Aorta (tissue), 5 donors: ENCODE data around the gene CCDC181. TPM values are rescaled to one million over a fixed set of nuclear protein-coding genes. Genes with fewer than 3 reads are reported as not detected.

Source experiments
- ATAC-seq: fragments of 200-7000 bp; cut with Tn5 transposase; one replicate; pipeline ENCODE4 v1.9.1; 2022; ENCODE audit warnings: moderate library complexity; ENCODE audit not compliant: low FRiP score
- DNase-seq, 2 donors: peaks; one replicate each; pipeline ENCODE4 v3.0.0-alpha.2; 2020
- H3K27ac ChIP-seq, 2 donors: one replicate each; pipeline ENCODE4 v1.5.1; 2013; ENCODE audit warnings: low read length in 2 of 2, mild to moderate bottlenecking in 2 of 2, moderate library complexity in 2 of 2, control low read depth in 1 of 2, inconsistent platforms in 1 of 2, low read depth in 1 of 2
- H3K27me3 ChIP-seq, 2 donors: one replicate each; pipeline ENCODE4 v1.6.1; 2013; ENCODE audit warnings: control low read depth in 1 of 2, low read length in 1 of 2, mild to moderate bottlenecking in 1 of 2, moderate library complexity in 1 of 2; ENCODE audit not compliant: insufficient read depth in 2 of 2, control insufficient read depth in 1 of 2
- H3K36me3 ChIP-seq, 2 donors: one replicate each; pipeline ENCODE4 v1.6.1; 2013; ENCODE audit warnings: control low read depth in 1 of 2, low read length in 1 of 2, mild to moderate bottlenecking in 1 of 2; ENCODE audit not compliant: insufficient read depth in 2 of 2, control insufficient read depth in 1 of 2
- H3K4me1 ChIP-seq, 2 donors: one replicate each; pipeline ENCODE4 v1.6.1; 2013; ENCODE audit warnings: low read length in 2 of 2, control low read depth in 1 of 2, mild to moderate bottlenecking in 1 of 2, moderate library complexity in 1 of 2; ENCODE audit not compliant: insufficient read depth in 2 of 2, control insufficient read depth in 1 of 2
- H3K4me3 ChIP-seq, 2 donors: one replicate each; pipeline ENCODE4 v1.5.1; 2013; ENCODE audit warnings: low read length in 2 of 2, control low read depth in 1 of 2, mild to moderate bottlenecking in 1 of 2
- H3K9me3 ChIP-seq: one replicate; pipeline ENCODE4 v1.6.1; 2013; ENCODE audit warnings: mild to moderate bottlenecking, low read length; ENCODE audit not compliant: control insufficient read depth
- WGBS, 2 donors: extraction: QIAGEN DNeasy Blood & Tissue Kit; methylation state at CpG; one replicate each; pipeline ENCODE4 v1.1.7; 2013; 5-methylcytosine and 5-hydroxymethylcytosine counted together
- intact Hi-C, 2 donors: fragments of 100-400 bp; cut with DNase I; formaldehyde crosslinking; loops; one replicate each; pipeline versions ENCODE4 v1.14.2 to v1.15.0; 2022
- polyA plus RNA-seq, 2 donors: library from polyadenylated mRNA; stranded (reverse); fragments of 200-250 nt; gene quantifications; one replicate each; pipeline ENCODE4 v1.2.3, GENCODE V29; 2013
- total RNA-seq, 2 donors: library from RNA; stranded (reverse); fragmentation: NEBNext Ultra II Directional; extraction: Animal tissue kit (Norgen Biotek cat#: 25700); gene quantifications; one replicate each; pipeline ENCODE4 v1.2.1, GENCODE V29; 2021
- donor health status: healthy with polysubstance abuse.
- donor health status: Bipolar disorder and iron deficiency.
- donor health status: DM: no; HTN: no; CAD: no.
- donor health status: DM: no; HTN: no; CAD: no.
- donor health status: DM: yes; HTN: yes; CAD: no.

Gene CCDC181
- total and polyA plus RNA-seq, 4 donors = 0.48 to 3.9 (median 1.3) TPM

GRCh38 chr1:169381162-169381561 lies 46.1 kb downstream of the CCDC181 start:
- peaks cover 4% of the 10 kb centered on the region in 2 donors for H3K36me3 ChIP-seq
- H3K4me1 ChIP-seq = no peaks in the 10 kb centered on the region
- no peak for ATAC-seq
- H3K27me3 ChIP-seq = no peaks in the 10 kb centered on the region
- H3K9me3 ChIP-seq = no peaks in the 10 kb centered on the region
- no peak for DNase-seq
- no peak overlapping the region for H3K27ac ChIP-seq
- no peak overlapping the region for H3K4me3 ChIP-seq
- intact Hi-C loops = no loop called here

- Histone ChIP-seq H3K27me3 (no peaks in the 10 kb centered on the region), H3K4me3 (no peak overlapping the region), H3K9me3 (no peaks in the 10 kb centered on the region), H3K4me1 (peaks cover 0 to 14% of the 10 kb centered on the region in 2 donors), H3K27ac (no peak overlapping the region), H3K36me3 (peaks cover 0 to under 1% of the 10 kb centered on the region in 2 donors)
- WGBS, 2 donors = 76 to 78% methylated on average over 1 of the region's 1 CpG
- no peak for ATAC-seq
- intact Hi-C loops = no loop called here
- no peak for DNase-seq
These were observed 55.9 kb downstream of the CCDC181 start for GRCh38 chr1:169371404-169371803.

- Histone ChIP-seq H3K4me3 (peak overlapping the region; percentile 52 to 99), H3K9me3 (no peaks in the 10 kb centered on the region), H3K4me1 (peaks cover 0 to 14% of the 10 kb centered on the region in 2 donors), H3K27me3 (no peaks in the 10 kb centered on the region), H3K36me3 (no peaks in the 10 kb centered on the region), H3K27ac (peak overlapping the region in 1 of 2 donors; percentile 71)
- WGBS, 2 donors = 0 to 1% methylated on average over 16 of the region's 16 CpGs
- peak in 1 of 2 donors; percentile 63 for DNase-seq
- intact Hi-C loops = loop anchor here in 1 of 2 donors (5.0 kb wide), 1 partner anchor 119 kb away; the partner anchor contains the start of gene SLC19A2
- peak; percentile 23 for ATAC-seq
These were observed 58.9 kb downstream of the CCDC181 start for GRCh38 chr1:169368406-169368769.

- DNase-seq (peak; percentile 98 to 99), ATAC-seq (peak; percentile 99)
- WGBS, 2 donors = 0% methylated on average over 37 of the region's 37 CpGs
- intact Hi-C loops = loop anchor here in 1 of 2 donors (5.0 kb wide), 1 partner anchor 119 kb away; the partner anchor contains the start of gene SLC19A2
- H3K27ac ChIP-seq = peak within 1 kb of the TSS; percentile 7 to 79
- H3K9me3 ChIP-seq = no peaks in the 10 kb centered on the region
- H3K36me3 ChIP-seq = no peaks in the 10 kb centered on the region
- H3K4me1 ChIP-seq = peaks cover 0 to 14% of the 10 kb centered on the region in 2 donors
- no peaks in the 10 kb centered on the region for H3K27me3 ChIP-seq
- peak within 1 kb of the TSS; percentile 68 to 99 for H3K4me3 ChIP-seq
These were observed 59.4 kb downstream of the CCDC181 start, which contains the start of the genes BLZF1 and NME7 for GRCh38 chr1:169367686-169368405. Gene BLZF1, plus strand, starts transcription at chr1:169368195. Its CDS starts 1,328 bp downstream, at chr1:169369523. Gene NME7, minus strand, starts transcription at chr1:169367797. Its CDS starts 87 bp downstream, at chr1:169367710.

- no peaks in the 10 kb centered on the region for H3K9me3 ChIP-seq
- H3K4me3 ChIP-seq = peak overlapping the region; percentile 29 to 68
- DNase-seq = no peak
- intact Hi-C loops = loop anchor here in 1 of 2 donors (5.0 kb wide), 1 partner anchor 120 kb away; the partner anchor contains the start of gene SLC19A2
- H3K27me3 ChIP-seq = no peaks in the 10 kb centered on the region
- H3K4me1 ChIP-seq = peaks cover 0 to 14% of the 10 kb centered on the region in 2 donors
- H3K36me3 ChIP-seq = no peaks in the 10 kb centered on the region
- H3K27ac ChIP-seq = peak overlapping the region; percentile 7 to 79
- no peak for ATAC-seq
- WGBS, 2 donors = 9% methylated on average over 15 of the region's 15 CpGs
These were observed 60.1 kb downstream of the CCDC181 start for GRCh38 chr1:169367096-169367685.

- DNase-seq = no peak
- intact Hi-C loops = loop anchor here in 1 of 2 donors (5.0 kb wide), 1 partner anchor 122 kb away; the partner anchor contains the start of gene SLC19A2
- Histone ChIP-seq H3K36me3 (no peaks in the 10 kb centered on the region), H3K27me3 (no peaks in the 10 kb centered on the region), H3K9me3 (no peaks in the 10 kb centered on the region), H3K4me1 (peaks cover 0 to 8% of the 10 kb centered on the region in 2 donors), H3K4me3 (no peak overlapping the region), H3K27ac (no peak overlapping the region)
- 96 to 98% methylated on average over 2 of the region's 2 CpGs for WGBS, 2 donors
- ATAC-seq = no peak
These were observed 62.3 kb downstream of the CCDC181 start for GRCh38 chr1:169364948-169365347.

GRCh38 chr1:169363046-169363730 lies 64.1 kb downstream of the CCDC181 start:
- no peak for ATAC-seq
- Histone ChIP-seq H3K9me3 (no peaks in the 10 kb centered on the region), H3K4me1 (peaks cover 0 to 7% of the 10 kb centered on the region in 2 donors), H3K4me3 (no peak overlapping the region), H3K27ac (no peak overlapping the region), H3K36me3 (no peaks in the 10 kb centered on the region), H3K27me3 (no peaks in the 10 kb centered on the region)
- no peak for DNase-seq
- intact Hi-C loops = no loop called here
- WGBS, 2 donors = 76 to 81% methylated on average over 5 of the region's 5 CpGs

GRCh38 chr1:169361281-169361680 lies 66.0 kb downstream of the CCDC181 start:
- ATAC-seq (no peak), DNase-seq (no peak)
- H3K9me3 ChIP-seq = no peaks in the 10 kb centered on the region
- no peaks in the 10 kb centered on the region for H3K4me1 ChIP-seq
- H3K4me3 ChIP-seq = no peak overlapping the region
- WGBS, 2 donors = 86 to 90% methylated on average over 7 of the region's 7 CpGs
- H3K27ac ChIP-seq = no peak overlapping the region
- intact Hi-C loops = no loop called here
- H3K27me3 ChIP-seq = no peaks in the 10 kb centered on the region
- H3K36me3 ChIP-seq = no peaks in the 10 kb centered on the region
